T47D (cell line): ENCODE results near the gene CCDC71L.

Experiments
- DNase-seq, 2 experiments: peaks; one replicate each; pipeline versions ENCODE4 v3.0.0 to v3.0.0-alpha.2; 2011 to 2012; ENCODE audit warnings: low read depth in 1 of 2, low spot score in 1 of 2
- JUND ChIP-seq: IDR thresholded peaks from 2 replicates; pipeline ENCODE4 v1.6.1; 2012; ENCODE audit warnings: low read depth
- in situ Hi-C: cut with HindIII; loops from 2 replicates; pipeline ENCODE4 v1.10.0; 2016; ENCODE audit warnings: low sequenced_read_pairs, low pct_unique_long_range_greater_than_20kb

CCDC71L gene

GRCh38 chr7:106671160-106671559 is 10.2 kb upstream of the CCDC71L start:
- no peak for TF ChIP-seq JUND
- in situ Hi-C loops, result no loop called here
- DNase-seq, result no peak

GRCh38 chr7:106668861-106669524 is 8.0 kb upstream of the CCDC71L start:
- TF ChIP-seq JUND, result no peak
- DNase-seq, result no peak
- in situ Hi-C loops, result no loop called here

GRCh38 chr7:106666353-106666752 is 5.4 kb upstream of the CCDC71L start:
- in situ Hi-C loops, result no loop called here

DNA sequence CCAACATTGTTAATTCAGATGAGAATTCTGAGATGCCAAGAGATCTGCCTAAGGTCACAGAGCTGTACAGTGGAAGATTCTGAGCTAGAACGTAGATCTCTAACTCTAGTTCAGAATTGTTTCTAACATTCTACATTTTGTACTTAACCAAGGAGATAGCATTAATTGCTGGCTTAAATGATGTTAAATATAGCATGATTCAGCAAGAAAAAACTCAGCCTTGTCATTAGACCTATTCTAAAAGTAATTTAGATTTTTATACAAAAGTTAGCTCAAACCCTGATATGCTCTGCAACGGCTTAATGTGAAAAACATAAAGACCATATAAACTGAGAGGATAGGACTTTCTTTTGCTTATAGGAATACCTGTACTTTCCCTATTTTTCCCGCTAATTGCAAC is 3.4 kb upstream of the CCDC71L start:
- in situ Hi-C loops, result no loop called here
- no peak for DNase-seq
- TF ChIP-seq JUND, result no peak

More at GRCh38 chr7:106666353-106666752, 5.4 kb upstream of the CCDC71L start:
- DNase-seq, result no peak
- TF ChIP-seq JUND, result no peak

- in situ Hi-C loops, result no loop called here
These were observed 746 bp downstream of the CCDC71L start for GRCh38 chr7:106659963-106660861.

GRCh38 chr7:106659166-106659962 is 1.6 kb downstream of the CCDC71L start:
- in situ Hi-C loops, result no loop called here
- DNase-seq, result no peak
- no peak for TF ChIP-seq JUND

More at GRCh38 chr7:106659963-106660861, 746 bp downstream of the CCDC71L start:
- DNase-seq, result peak; percentile 74 to 77
- TF ChIP-seq JUND, result no peak

DNA sequence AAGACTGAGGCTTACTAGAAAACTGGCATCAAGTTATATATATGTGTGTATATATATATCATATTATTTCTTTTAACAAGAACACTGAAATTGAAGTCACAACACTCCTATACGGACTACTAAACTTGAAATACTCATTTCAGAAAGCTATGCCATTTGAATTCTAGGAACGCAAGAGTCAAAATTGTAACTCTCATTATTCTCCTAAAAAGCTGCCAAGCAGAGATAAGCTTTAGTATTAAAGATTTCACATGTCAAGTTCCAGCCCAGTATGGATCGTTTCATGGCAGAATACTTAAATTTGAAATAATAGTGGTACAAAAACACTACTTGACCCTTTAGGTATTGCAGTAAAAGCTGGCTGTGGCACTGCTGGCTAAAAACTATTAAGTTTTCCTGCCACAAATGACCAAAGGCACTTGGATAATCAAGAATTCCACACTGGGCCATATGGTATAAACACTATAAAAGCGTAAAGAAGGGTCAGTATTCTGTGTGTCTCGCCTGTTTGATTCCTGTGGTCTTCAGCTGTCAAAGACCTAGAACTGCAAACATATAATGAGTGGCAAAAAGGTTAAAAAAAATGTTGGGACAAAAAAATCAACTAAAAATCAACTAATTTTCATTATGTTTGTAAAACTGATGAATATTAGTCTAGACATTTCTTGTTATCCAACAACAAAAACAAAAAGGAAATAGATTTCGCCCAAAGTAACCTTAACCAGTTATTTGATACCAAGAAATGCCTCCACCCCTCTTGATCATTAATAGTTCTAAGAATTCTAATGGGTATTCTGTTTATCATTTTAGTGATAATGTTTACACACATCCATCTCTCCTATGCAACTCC is 2.4 kb downstream of the CCDC71L start:
- no peak for DNase-seq
- in situ Hi-C loops, result no loop called here
- no peak for TF ChIP-seq JUND

DNA sequence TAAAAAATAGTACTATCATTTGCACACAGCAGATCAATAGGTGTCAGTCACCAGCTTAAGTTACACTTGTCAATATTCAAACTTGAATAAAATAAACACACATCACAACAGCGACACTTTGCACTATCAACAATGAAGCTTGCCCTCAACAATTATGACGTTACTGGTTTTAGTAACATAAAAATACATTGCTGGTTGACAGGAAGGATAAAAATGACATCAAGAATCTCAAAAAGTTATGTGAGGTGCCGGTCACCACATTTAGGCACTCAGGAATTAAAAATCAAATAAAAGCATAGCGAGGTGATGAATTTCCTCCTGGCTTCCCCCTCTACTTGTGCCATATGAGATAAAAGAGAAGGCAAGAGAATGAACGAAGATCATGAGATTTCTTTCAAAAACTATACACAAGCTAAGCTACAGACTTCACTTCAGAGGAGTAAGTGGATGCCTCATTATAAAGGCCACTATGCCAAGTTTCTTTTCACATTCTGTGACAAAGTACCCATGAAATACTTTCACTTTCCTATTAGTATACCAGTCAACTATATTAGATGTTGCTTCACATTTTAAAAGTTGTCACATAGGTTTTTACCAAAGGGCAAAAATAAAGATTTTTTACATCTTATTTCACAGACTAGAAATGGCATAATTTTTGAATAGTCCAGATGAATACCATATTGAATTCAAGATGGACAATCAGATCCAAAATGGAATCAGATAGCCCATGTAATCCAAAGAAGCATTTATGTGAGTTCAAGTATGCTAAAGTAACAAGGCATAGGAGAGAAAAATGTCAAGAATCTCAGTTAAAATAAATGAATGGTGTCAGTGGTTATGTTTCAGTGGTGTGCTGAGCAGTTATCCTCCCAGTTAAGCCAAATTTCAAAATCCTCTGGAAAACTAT is 3.6 kb downstream of the CCDC71L start:
- DNase-seq, result no peak
- no peak for TF ChIP-seq JUND
- in situ Hi-C loops, result no loop called here

GRCh38 chr7:106655703-106656498 is 5.1 kb downstream of the CCDC71L start:
- no peak for DNase-seq
- no peak for TF ChIP-seq JUND
- in situ Hi-C loops, result no loop called here

GRCh38 chr7:106653488-106653887 is 7.5 kb downstream of the CCDC71L start:
- DNase-seq, result no peak
- in situ Hi-C loops, result no loop called here
- no peak for TF ChIP-seq JUND
